GM21723 (cell line): ENCODE measurements around the gene PARP15.
A peak's percentile ranks its signal among the peaks of the same experiment; 100 is the strongest.
"Not testable (repeated sequence)": the region's sequence is repeated elsewhere in the genome, so short reads cannot be mapped to it uniquely, and the experiment has no call there.

Experiments used
- ATAC-seq: cut with Tn5 transposase; IDR thresholded peaks from one replicate; pipeline ENCODE4 v1.9.1; 2021; ENCODE audit warnings: mild to moderate bottlenecking, moderate library complexity; ENCODE audit not compliant: unreplicated experiment

The PARP15 gene

DNA sequence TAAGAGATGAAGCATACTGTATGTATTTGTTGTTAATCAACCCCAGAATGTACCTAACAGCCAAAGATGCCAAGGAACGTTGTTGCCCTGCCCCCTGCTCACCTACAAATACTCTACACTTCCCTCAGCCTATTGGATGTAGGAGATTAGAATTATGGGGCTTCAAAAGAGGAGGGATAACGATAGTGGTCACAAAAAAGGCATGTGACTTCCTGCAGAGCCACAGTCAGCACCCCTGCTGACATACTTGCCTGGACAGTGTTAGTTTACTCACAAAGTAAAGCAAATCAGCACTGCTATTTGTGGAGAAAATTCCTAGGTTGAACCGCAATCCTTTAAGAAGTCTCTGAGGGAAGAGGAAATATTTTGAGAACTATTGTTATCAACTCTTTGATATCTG is 37.9 kb downstream of the PARP15 start:
- ATAC-seq = no peak

DNA sequence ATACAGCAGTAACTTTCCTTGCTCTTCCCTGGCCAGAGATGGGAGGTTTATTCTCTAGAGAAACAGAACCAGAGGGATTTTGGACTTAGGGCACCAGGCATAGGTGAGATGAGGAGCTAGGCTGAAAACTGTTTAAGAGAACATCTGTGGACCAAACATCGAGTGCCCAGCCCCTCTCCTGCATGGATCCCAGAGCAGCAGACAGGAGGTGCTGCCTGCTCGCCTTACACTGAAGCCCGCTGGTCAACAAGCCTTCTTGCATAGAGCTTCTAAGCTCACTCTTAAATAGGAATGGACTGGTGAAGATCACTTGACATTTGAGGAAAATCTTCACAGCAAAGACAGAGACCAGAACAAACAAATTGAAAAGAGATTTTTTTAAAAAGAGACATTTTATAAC is 41.2 kb downstream of the PARP15 start:
- ATAC-seq = no peak

DNA sequence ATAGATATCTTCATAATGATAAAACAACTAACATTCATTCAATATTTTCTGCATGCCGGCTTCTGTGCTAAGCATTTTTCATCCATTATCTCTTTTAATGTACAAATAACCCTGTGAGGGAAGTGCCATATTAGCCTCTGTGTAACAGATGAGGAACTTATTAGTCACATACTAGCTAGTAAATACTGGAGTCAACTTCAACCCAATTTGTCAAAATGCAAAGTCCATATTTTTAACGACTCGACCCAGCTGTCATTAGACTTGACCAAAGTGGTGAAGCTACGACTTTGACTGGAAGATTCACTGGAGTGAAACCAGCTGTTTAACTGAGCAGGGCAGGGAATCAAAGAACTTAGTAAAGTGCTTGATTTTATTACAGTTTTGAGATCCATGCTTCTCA is 41.6 kb downstream of the PARP15 start:
- ATAC-seq = no peak

DNA sequence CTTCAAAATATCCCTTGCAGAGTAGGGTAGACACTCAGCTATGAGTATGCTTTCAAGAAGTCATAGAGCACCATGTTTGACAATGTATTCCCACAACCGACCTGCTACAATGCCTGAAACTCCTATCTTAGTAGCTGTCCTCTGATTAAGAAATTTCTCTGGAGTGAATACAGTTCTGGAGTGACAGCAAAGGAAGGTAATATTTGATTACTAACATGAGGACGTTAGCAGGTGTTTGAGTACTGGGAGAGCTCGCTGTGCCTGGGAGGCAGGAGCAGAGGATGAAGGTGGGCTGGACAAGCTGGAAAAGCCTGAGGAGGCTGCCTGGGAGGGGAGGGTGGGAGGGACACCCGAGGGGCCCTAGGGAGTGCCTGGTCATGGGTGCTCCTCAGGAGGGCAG is 42.9 kb downstream of the PARP15 start:
- no peak for ATAC-seq

DNA sequence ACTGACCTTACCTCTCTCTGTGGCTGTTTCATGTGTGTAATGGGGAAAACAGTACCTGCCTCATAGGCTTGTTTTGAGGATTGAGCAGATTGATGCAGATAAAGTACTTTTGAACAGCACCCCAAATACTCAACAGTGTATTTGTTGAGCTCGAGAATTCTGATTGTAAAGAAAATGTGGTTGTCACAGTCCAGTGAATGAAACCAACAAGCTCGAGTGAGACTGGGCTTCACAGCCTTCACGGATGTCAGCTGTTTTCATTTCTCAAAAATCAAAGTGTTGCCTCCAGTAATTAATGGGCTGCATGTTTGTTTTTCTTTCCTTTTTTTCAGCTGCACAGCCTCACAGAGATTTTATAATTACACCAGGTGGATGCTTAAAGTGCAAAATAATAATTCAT is 43.7 kb downstream of the PARP15 start:
- peak; percentile 55 for ATAC-seq

DNA sequence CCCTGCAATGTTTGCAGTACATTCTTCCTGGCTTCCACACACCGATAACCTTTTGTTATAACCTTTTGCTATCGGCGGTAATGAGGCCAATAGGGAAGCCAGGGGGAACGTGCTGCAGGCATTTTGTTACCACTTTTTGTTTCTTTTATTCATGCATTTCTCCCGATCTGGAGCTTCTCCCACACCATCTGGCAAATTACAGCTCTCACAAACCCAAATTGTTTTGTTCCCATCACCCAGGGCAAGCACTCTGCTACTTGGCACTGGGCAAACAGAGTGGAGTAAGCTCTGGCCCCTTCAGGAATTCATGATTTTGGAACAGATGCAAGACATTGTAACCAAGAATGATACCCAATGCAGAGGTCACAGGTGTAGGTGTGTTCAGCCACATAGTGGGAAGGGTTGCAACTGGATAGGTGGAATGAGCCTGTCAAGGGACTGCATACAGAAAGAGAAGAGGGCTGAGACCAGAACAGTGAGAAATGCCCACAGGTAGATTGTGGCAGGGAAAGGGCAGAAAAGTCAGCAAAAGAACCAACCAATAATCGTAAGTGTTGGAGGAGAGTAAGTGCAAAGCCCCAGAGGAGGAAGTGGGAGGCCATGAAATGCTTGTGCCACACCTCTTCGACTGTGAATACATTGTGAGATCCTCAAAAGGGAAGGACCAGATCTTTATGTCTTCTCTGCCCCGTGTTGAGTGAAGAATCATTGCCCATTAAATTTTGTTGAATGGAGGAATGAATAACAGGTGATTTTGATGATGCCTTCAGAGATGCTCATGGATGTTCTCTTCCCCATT is 45.8 kb downstream of the PARP15 start:
- ATAC-seq = no peak

DNA sequence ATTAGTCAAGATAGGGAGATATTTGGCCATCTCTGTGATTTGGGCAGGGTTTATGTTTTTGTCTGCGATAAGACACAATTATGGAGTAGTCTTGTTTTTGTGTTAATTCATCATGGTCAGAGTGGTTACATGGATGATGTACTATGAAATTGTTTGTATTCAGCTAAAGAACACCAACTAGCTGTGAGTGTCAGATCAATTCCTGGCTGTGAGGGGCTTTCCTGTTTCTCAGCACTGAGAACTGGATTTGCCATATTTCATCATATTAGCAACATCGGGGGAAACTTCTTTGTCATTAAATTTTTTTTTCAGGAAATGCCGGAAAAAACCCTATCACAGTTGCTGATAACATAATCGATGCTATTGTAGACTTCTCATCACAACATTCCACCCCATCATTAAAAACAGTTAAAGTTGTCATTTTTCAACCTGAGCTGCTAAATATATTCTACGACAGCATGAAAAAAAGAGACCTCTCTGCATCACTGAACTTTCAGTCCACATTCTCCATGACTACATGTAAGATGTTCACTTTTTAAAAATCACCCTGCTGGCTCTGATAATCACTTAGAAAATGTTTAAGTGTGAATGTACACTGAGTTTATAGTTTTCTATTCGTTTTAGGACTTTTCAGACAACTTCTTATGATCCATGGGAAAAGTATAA is 49.2 kb downstream of the PARP15 start:
- ATAC-seq = no peak

DNA sequence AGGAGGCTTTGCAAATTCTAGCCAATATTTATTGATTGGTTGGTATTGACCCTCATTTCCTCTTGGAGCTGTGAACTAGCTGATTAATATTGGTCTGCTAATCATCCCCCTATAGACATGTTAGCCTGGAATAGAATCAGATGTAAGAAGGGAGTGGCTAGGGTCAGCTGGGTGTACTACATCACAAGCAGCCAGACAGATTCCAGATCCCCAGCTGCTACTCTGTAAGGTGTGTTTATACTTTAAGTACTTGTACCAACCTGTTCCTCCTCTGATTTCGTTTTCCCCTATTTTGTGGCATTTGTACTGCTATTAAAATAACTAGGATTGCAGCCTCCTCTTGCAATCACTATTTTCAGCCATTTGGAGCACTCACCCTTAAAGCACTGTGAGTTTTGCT is 49.9 kb downstream of the PARP15 start:
- ATAC-seq = no peak

DNA sequence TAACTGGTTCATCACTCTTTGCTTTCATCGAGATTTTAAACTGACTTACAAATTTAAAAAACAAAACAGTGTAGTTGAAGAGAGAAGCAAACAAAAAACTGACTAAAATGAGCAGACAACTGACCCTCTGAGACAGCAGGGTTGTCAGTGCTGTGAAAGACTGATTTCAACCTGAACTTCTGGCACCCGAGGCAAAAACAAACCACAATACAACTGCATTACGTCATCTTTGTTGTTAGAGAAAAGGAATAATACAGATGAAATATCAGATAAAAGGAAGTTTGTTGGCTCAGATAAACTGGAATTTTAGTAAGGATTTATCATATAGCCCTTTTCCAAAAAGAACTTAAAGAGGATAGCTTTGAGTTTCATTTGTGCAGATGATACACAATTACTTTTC is 51.1 kb downstream of the PARP15 start:
- no peak for ATAC-seq

DNA sequence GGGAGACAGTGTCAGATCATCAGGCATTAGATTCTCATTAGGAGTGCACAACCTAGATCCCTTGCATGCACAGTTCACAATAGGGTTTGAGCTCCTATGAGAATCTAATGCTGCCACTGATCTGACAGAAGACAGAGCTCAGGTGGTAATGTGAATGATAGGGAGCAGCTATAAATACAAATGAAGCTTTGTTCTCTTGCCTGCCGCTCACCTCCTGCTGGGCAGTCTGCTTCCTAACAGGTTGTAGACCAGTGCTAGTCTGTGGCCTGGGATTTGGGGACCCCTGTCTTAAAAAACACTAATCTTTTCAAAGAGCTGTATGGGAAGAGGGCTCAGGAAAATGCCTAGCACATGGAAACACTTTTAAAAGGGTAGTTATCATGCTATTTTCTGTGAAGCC is 52.3 kb downstream of the PARP15 start:
- no peak for ATAC-seq

DNA sequence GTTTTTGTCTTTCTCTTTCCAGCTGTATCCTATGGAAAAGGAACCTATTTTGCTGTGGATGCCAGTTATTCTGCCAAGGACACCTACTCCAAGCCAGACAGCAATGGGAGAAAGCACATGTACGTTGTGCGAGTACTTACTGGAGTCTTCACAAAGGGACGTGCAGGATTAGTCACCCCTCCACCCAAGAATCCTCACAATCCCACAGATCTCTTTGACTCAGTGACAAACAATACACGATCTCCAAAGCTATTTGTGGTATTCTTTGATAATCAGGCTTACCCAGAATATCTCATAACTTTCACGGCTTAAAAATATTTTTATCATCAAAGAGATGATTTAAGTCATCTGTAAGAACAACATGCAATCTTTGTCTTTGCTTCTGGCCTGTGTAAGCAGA is 58.3 kb downstream of the PARP15 start:
- ATAC-seq = no peak

DNA sequence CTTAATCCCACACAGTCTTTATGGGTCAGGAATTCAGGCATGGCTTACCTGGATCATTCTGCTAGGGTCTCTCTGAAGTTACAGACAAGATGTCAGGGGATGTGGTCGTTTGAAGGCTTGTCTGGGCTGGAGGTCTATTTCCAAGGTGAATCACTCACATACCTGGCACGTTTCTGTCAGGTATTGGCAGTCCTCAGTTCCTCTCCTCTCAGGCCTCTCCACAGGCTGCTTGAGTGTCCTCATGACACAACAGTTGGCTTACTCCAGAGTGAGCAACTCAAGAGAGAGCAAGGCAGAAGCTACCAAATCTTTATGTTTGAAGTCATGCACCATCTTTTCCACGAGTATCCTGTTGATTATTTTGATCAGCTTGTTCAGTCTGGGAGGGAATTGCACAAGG is 59.2 kb downstream of the PARP15 start:
- no peak for ATAC-seq

DNA sequence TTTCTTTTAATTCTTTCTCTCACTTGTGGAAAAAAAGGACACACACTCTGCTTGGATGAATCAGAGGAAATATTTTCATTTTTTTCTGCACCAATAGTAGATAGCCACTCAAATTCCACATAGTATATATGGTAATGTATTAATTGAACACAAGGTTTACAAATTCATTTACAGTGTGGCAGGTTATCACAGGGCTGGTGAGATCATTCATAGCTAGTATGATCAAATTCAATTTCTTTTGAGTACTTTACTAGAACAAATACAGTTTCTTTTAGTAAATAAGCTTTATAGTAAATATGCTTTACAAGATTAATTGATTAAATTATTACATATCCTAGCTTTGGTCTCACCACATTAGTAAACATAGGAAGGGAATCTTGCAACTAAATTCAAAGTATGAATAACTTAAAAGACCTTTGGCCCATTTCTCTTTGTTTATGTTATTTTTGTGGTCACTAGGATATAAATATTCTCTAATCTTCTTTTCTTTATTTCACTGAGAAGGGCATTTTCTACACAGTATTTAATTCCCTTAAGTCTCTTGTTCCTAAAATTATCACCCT is 63.1 kb downstream of the PARP15 start:
- no peak for ATAC-seq

DNA sequence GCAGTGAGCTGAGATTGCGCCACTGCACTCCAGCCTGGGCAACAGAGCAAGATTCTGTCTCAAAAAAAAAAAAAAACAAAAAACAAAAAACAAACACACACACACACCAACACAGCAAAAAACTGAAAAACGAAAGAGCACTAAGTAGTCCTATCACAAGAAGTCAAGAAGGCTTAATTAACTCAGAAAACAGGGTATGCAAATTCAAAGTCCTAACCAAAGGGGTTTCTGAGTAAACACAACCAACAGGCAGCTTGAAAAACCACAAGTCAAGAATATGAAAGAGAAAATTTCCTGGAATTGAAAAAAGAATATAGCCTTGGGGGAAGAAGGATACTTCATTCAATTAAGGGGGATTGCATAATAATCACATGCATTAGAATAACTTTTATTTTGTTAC is 65.5 kb downstream of the PARP15 start:
- ATAC-seq = peak; percentile 81

DNA sequence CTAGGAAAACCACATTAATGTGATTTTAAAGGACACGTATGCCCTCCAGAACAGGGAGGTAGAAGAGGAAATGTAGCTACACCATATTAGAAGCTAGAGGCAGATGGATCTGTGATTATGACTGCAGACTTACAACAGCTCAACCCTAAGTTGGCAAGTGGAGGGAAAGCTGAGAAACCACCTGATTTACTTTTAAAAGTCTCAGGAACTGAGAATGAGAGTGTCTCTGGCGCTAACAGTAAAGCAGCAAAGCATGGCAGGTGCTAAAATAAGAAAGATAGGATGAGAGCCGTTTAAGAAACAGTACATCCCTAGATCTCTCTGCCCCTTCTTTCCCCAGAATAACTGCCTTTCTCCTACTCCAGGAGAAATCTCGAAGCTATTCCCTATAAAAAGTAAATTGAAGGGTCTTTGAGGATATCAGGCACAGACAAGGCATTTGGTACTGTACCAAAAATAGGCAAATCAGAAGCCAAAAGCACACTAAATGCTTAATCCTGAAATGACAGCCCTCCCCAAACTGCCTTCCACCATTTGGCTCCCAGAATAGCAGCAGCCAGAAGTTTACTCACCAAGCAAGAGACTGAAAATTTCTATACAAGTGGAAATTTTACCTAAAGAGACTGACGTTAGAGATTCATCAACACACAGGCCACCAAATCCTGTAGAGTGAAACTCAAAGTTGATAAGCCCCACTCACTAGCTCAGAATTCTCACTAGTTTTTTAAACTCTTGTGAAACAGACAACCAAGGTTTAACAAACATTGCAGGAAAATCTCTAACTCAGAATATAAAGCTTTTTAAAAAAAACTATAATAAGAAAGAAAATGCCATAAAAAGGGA is 68.9 kb downstream of the PARP15 start:
- no peak for ATAC-seq

DNA sequence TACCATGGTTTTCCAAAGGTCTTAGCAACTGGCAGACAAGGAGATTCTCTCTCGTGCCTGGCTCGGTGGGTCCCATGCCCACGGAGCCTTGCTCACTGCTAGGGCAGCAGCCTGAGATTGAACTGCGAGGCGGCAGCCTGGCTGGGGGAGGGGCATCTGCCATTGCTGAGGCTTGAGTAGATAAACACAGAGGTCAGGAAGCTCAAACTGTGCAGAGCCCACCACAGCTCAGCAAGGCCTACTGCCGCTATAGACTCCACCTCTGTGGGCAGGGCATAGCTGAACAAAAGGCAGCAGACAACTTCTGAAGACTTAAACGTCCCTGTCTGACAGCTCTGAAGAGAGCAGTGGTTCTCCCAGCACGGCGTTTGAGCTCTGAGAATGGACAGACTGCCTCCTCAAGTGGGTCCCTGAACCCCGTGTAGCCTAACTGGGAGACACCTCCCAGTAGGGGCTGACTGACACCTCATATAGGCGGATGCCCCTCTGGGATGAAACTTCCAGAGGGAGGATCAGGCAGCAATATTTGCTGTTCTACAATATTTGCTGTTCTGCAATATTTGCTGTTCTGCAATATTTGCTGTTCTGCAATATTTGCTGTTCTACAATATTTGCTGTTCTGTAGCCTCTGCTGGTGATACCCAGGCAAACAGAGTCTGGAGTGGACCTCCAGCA is 73.9 kb downstream of the PARP15 start:
- not testable (repeated sequence) for ATAC-seq

DNA sequence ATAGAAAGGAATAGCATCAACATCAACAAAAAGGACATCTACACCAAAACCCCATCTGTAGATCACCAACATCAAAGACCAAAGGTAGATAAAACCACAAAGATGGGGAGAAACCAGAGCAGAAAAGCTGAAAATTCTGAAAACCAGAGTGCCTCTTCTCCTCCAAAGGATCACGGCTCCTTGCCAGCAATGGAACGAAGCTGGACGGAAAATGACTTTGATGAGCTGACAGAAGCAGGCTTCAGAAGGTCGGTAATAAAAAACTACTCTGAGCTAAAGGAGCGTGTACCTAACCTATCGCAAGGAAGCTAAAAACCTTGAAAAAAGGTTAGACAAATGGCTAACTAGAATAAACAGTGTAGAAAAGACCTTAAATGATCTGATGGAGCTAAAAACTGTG is 74.5 kb downstream of the PARP15 start:
- not testable (repeated sequence) for ATAC-seq

DNA sequence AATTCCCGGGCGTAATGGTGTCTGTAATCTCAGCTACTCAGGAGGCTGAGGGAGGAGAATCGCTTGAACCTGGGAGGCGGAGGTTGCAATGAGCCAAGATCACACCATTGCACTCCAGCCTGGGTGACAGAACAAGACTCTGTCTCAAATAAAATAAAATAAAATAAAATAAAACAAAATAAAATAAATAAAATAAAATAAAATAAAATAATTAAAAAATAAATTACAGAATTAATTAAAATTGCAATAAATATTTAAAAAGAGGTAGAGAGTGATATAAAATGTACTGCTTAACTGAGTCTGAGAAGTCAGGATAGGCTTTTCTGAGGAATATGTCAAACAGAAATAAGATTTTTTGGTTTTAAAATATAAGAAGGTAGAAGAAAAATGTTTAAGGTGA is 80.9 kb downstream of the PARP15 start:
- ATAC-seq = not testable (repeated sequence)

DNA sequence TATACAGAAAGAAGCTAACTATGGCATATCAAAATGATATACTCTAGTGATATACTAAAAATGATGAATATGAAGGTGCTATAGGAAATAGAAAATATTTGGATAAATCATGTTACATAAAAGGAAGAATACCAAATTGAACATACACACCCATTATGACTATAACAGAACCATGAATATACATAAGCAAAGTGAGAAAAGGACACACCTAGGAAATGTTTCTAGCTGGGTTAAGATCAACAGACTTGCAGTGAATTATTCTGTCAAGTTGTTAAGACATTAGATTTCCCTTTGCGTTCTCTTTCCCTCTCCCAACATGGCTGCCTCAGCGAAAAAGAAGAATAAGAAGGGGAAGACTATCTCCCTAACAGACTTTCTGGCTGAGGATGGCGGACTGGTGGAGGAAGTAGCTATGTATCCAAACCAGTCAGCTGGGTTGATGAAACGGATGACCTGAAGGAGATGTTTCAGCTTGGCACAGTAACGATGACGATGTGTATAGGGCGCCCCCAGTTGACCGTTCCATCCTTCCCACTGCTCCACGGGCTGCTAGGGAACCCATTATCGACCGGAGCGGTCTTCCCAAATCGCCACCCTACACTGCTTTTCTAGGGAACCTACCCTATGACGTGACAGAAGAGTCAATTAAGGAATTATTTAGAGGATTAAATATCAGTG is 83.0 kb downstream of the PARP15 start:
- no peak for ATAC-seq

DNA sequence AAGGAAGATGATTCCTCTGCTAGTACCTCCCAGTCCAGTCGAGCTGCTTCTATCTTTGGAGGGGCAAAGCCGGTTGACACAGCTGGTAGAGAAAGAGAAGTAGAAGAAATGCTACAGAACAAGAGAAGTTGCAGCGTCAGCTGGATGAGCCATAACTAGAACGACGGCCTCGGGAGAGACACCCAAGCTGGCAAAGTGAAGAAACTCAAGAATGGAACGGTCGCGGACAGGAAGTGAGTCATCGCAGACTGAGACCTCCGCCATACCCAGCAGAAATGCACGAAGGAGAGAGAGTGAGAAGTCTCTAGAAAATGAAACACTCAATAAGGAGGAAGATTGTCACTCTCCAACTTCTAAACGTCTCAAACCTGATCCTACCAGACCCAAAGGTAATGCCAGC is 84.2 kb downstream of the PARP15 start:
- ATAC-seq = no peak
